Measurements from ENCODE around the gene ZNF599.
"Not testable (repeated sequence)": the region's sequence is repeated elsewhere in the genome, so short reads cannot be mapped to it uniquely, and the experiment has no call there.

ZNF599 gene

DNA sequence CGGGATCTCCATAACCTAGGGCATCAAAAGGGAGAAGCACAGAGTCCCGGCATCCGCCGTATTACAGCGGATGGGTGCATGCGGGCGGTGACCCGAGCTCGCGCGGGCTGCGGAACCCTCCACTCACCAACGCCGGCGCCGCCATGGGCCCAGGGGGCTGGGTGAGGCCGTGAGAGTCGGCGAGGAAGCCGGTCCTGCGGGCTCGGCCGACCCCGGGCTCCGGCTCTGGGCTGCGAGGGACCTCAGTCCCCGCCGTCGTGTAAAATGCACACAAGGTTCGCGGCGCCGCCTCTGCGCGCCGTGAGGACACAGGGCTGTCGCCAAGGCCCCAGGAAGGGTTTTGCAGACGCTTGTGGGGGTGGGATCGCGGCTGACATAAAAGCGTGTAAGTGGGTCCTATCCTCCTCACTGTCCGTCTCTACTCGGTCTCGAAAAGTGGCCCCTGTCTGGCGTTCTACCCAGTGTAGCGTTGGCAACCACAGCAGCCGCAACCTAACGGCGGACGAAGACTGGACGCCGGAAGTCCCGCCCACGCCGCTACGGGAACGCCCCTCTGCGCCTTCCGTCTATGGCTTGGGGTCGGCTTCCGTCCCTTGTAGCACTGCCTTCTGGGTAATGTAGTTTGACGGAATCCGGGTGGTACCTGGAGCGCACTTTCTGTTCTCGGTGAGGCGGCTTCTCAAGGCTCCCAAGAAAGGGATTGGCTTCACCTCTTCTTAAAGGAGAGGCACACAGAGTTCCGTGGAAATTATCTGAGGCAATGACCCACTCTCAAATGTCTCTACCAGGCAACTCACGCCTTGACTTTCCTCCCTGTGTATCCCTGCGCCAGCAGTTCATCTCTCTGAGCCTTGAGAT is at the start of gene ZNF599:
Gene ZNF599, minus strand, starts transcription at position 519 of the 858 bp plus-strand sequence. Its CDS starts 374 bp downstream, at position 145.
- peak; percentile 85 for DNase-seq
- peaks cover 20 to 26% of the 10 kb centered on the region in 2 donors for H3K27me3 Mint-ChIP-seq

DNA sequence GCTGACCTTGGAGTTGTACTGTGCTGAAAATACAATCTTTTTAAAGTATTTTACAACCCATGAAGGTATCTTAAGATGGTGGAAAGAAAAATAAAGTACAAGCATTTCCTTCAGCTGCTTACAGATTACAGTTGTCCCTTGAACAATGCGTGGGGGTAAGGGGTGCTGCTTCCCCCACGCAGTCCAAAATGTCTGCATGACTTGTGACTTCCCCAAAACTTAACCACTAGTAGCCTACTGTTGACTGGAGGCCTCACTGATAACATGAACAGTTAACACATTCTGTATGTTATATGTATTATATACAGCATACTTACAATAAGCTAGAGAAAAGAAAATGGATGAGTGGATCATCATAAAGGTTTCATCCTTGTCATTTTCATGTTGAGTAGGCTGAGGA is 45.3 kb upstream of the ZNF599 start:
- Mint-ChIP-seq H3K27ac (no peak overlapping the region), H3K36me3 (peaks cover 5 to 16% of the 10 kb centered on the region in 2 donors), H3K27me3 (peaks cover 0 to 17% of the 10 kb centered on the region in 2 donors), H3K4me3 (no peak overlapping the region), H3K9me3 (peaks cover 0 to 1% of the 10 kb centered on the region in 2 donors), H3K4me1 (peaks cover 0 to 4% of the 10 kb centered on the region in 2 donors)
- no peak for ATAC-seq (replicated peaks)
- no peak for DNase-seq

More for the DNA sequence above, at the start of gene ZNF599:
- peaks cover 12 to 31% of the 10 kb centered on the region in 2 donors for H3K36me3 Mint-ChIP-seq
- H3K4me3 Mint-ChIP-seq, result peak within 1 kb of the TSS; percentile 89 to 91
- H3K9me3 Mint-ChIP-seq, result peaks cover 9 to 10% of the 10 kb centered on the region in 2 donors
- peaks cover 14% of the 10 kb centered on the region in 2 donors for H3K4me1 Mint-ChIP-seq
- ATAC-seq (replicated peaks), result peak; percentile 99
- H3K27ac Mint-ChIP-seq, result peak within 1 kb of the TSS; percentile 88

DNA sequence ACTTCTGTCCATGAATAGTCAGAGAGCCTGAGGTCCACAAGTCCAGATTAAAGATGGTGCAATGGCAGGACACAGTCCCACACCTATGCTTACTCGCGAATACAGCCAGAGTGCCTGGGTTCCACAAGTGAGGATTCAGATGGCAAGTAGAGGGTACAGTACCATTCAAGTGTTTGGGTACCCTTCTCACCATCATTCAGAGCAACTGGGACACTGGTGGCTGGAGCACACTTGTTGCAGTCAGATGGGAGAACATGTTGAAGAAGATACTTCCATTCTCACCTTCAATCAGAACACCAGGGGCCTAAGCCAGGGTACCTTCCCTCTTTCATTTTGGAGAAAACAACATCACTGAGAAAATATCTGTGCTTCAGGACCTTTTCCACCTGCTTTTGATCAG is 43.7 kb upstream of the ZNF599 start:
- peaks cover 0 to 1% of the 10 kb centered on the region in 2 donors for H3K9me3 Mint-ChIP-seq
- H3K27me3 Mint-ChIP-seq, result peaks cover 0 to 17% of the 10 kb centered on the region in 2 donors
- peaks cover 0 to 8% of the 10 kb centered on the region in 2 donors for H3K4me1 Mint-ChIP-seq
- H3K36me3 Mint-ChIP-seq, result peaks cover 5 to 16% of the 10 kb centered on the region in 2 donors
- no peak for ATAC-seq (replicated peaks)
- no peak for DNase-seq
- H3K4me3 Mint-ChIP-seq, result no peak overlapping the region
- H3K27ac Mint-ChIP-seq, result no peak overlapping the region

DNA sequence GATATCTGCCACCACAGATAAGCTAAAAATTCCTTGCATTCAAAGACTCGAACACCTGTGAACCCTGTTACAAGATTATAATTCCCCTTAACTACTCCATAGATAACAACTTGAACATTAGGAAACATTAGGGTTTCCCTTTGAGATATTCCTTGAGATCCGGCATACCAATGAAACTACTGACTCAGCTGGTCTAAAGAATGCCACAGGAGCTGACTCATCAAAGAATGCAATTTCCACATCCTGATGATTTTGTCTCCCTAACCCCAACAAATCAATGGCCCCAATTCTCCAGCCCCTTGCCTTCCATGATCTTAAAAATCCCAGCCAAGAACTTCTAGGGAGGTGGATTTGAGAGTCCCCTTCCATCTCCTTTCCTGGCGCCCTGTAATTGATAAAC is 35.6 kb upstream of the ZNF599 start:
- peaks cover 0 to 10% of the 10 kb centered on the region in 2 donors for H3K4me1 Mint-ChIP-seq
- DNase-seq, result no peak
- H3K9me3 Mint-ChIP-seq, result peaks cover 18% of the 10 kb centered on the region in 2 donors
- H3K27ac Mint-ChIP-seq, result no peak overlapping the region
- peaks cover 0 to 6% of the 10 kb centered on the region in 2 donors for H3K36me3 Mint-ChIP-seq
- H3K27me3 Mint-ChIP-seq, result peaks cover 4 to 33% of the 10 kb centered on the region in 2 donors
- H3K4me3 Mint-ChIP-seq, result no peak overlapping the region
- no peak for ATAC-seq (replicated peaks)

DNA sequence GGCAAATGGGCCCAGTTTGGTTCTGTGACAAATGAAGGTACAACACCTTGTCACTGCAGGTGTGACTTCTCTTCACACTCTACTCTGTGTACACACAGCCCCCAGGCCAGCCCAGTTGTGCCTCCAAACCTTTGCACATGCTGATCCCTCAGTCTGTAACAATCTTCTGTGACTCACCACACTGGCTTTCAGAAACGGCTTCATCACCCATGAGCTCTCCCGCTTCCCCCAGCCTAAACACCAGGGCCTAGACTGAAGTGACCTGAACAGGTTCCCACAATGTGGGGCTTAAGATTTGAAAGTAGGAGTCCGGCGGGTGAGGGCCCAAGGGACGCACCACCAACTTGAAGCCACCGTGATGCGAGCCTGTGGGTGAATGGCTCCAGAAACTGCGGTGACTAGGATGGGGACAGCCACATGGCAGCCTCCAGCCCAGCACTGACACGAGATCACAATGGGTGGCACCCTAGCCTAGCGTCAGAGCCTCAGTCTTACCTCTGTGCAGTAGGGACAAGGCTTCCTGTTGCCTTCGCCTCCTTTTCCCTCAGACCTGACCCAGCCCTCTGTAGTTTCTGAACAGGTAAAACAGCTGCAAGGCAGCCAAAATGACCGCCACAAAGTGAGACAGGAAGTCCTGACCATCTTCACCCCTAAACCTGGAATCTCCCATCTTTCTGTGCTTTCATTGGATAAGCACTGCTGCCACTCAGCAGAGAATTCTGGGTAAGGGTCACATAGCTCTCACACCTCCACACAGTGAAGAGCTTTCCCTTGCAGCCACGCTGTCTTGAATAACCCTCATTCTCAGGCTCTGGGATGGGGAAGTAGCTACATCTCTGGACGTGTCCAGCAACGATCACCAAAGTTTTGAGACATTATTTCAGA is 34.2 kb upstream of the ZNF599 start:
- peaks cover 0 to 3% of the 10 kb centered on the region in 2 donors for H3K4me1 Mint-ChIP-seq
- peaks cover 9 to 33% of the 10 kb centered on the region in 2 donors for H3K27me3 Mint-ChIP-seq
- peaks cover 18% of the 10 kb centered on the region in 2 donors for H3K9me3 Mint-ChIP-seq

DNA sequence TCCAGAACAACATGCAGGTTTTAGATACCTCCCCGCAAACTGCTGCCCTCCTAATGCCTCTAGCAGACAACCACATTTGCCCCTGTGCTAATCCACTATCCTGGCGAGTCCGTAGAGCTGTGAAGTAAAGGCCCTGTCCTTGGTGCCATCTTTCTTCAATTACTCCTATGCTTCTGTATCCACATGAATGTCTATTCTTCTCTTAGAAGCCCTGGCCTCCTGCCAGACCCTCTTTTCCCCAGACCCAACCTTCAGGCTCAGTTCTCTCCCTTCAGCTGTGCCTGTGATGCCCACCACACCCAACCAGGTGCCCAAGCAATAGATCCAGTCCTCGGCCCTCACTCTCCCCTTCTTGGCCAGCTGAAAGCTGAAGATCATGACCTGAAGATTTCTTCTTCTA is 31.1 kb upstream of the ZNF599 start:
- H3K4me1 Mint-ChIP-seq, result no peaks in the 10 kb centered on the region
- H3K9me3 Mint-ChIP-seq, result peaks cover 11 to 12% of the 10 kb centered on the region in 2 donors
- no peak overlapping the region for H3K27ac Mint-ChIP-seq
- no peak for ATAC-seq (replicated peaks)
- peaks cover 13 to 24% of the 10 kb centered on the region in 2 donors for H3K27me3 Mint-ChIP-seq
- no peak for DNase-seq
- H3K4me3 Mint-ChIP-seq, result no peak overlapping the region
- H3K36me3 Mint-ChIP-seq, result peaks cover 8% of the 10 kb centered on the region in 2 donors

More for the DNA sequence above, 34.2 kb upstream of the ZNF599 start:
- Mint-ChIP-seq H3K36me3 (peaks cover 3 to 6% of the 10 kb centered on the region in 2 donors), H3K4me3 (no peak overlapping the region), H3K27ac (no peak overlapping the region)
- ATAC-seq (replicated peaks), result no peak
- DNase-seq, result no peak

- not testable (repeated sequence) for H3K27ac Mint-ChIP-seq; H3K4me3 Mint-ChIP-seq; H3K4me1 Mint-ChIP-seq; ATAC-seq (replicated peaks); H3K27me3 Mint-ChIP-seq; H3K36me3 Mint-ChIP-seq; H3K9me3 Mint-ChIP-seq; DNase-seq
Measured at GRCh38 chr19:34796953-34797352, 23.9 kb upstream of the ZNF599 start.

- no peak overlapping the region for H3K4me3 Mint-ChIP-seq
- peaks cover 0 to 5% of the 10 kb centered on the region in 2 donors for H3K4me1 Mint-ChIP-seq
- peaks cover 4 to 12% of the 10 kb centered on the region in 2 donors for H3K27me3 Mint-ChIP-seq
- H3K9me3 Mint-ChIP-seq, result peaks cover 0 to 7% of the 10 kb centered on the region in 2 donors
- H3K36me3 Mint-ChIP-seq, result no peaks in the 10 kb centered on the region
- ATAC-seq (replicated peaks) (no peak), DNase-seq (no peak)
- H3K27ac Mint-ChIP-seq, result no peak overlapping the region
Measured at GRCh38 chr19:34794066-34794960, 21.3 kb upstream of the ZNF599 start.

DNA sequence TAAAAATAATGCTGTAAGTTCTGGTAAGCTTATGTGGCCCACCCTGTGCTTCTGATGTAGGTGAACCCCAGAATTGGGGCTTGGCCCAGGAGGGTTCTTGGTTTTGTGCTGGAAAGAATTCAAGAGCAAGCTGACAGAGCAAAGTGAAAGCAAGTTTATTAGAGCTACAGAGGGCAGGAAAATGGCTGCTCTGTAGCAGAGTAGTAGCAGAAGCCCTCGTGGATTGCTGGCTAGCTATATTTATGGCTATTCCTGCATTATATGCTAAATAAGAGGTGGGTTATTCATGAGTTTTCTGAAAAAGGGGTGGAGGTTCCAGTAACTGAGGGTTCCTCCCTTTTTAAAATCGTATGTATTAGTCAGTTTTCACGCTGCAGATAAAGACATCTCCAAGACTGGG is 20.6 kb upstream of the ZNF599 start:
- H3K9me3 Mint-ChIP-seq, result peaks cover 0 to 4% of the 10 kb centered on the region in 2 donors
- no peak overlapping the region for H3K4me3 Mint-ChIP-seq
- H3K27me3 Mint-ChIP-seq, result peaks cover 4 to 7% of the 10 kb centered on the region in 2 donors
- H3K27ac Mint-ChIP-seq, result no peak overlapping the region
- H3K36me3 Mint-ChIP-seq, result no peaks in the 10 kb centered on the region
- peaks cover 0 to 5% of the 10 kb centered on the region in 2 donors for H3K4me1 Mint-ChIP-seq
- ATAC-seq (replicated peaks), result no peak
- no peak for DNase-seq

- Mint-ChIP-seq H3K4me3 (no peak overlapping the region), H3K9me3 (no peaks in the 10 kb centered on the region), H3K4me1 (peaks cover 0 to 2% of the 10 kb centered on the region in 2 donors), H3K36me3 (no peaks in the 10 kb centered on the region), H3K27ac (no peak overlapping the region), H3K27me3 (peaks cover 3 to 6% of the 10 kb centered on the region in 2 donors)
- DNase-seq (no peak), ATAC-seq (replicated peaks) (no peak)
Measured at GRCh38 chr19:34788074-34788473, 15.1 kb upstream of the ZNF599 start.

GRCh38 chr19:34787059-34787824 is 14.2 kb upstream of the ZNF599 start:
- ATAC-seq (replicated peaks), result no peak
- H3K4me1 Mint-ChIP-seq, result no peaks in the 10 kb centered on the region
- H3K36me3 Mint-ChIP-seq, result no peaks in the 10 kb centered on the region

DNA sequence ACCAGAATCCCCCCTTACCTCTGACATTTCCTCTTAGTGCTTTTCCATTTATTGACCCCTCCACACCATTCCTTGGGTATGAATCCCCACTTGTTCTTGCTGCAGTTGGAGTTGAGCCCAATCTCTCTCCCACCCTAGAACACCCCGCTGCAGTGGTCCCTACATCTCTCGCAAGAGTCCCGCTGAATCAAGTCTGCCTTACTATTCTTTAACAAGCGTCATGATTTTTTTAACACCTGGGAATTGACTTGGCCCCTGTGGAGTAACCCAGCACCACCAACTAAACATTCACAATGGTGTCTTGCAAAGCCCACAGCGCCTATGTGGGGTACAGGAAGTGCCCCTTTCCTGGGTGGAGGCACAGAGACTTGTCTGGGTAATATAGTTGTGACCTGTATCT is 13.2 kb upstream of the ZNF599 start:
- no peak for ATAC-seq (replicated peaks)
- H3K27me3 Mint-ChIP-seq, result peaks cover 0 to 14% of the 10 kb centered on the region in 2 donors

More at GRCh38 chr19:34787059-34787824, 14.2 kb upstream of the ZNF599 start:
- DNase-seq, result no peak
- no peaks in the 10 kb centered on the region for H3K9me3 Mint-ChIP-seq
- H3K4me3 Mint-ChIP-seq, result no peak overlapping the region
- H3K27ac Mint-ChIP-seq, result no peak overlapping the region
- H3K27me3 Mint-ChIP-seq, result peaks cover 0 to 6% of the 10 kb centered on the region in 2 donors

DNA sequence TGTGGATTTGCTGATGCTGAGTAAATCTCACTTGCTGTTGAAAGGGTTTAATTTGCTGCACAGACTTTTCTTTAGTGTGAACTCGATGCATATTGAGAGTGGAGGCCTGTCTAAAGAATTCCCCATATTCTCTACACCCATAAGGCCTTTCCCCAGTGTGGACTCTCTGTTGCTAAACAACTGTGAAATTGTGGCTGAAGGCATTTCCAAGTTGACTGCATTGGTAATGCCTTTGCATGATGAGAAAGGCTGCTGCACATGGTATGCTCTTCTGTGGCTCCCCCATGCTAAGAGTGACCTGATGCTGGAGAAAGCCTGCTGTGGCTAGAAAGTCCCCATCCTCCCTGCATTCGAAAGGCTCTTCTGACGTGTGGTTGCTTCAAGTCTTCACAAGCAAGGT is 6.6 kb upstream of the ZNF599 start:
- H3K4me3 Mint-ChIP-seq, result no peak overlapping the region
- DNase-seq (no peak), ATAC-seq (replicated peaks) (no peak)
- peaks cover 7 to 13% of the 10 kb centered on the region in 2 donors for H3K9me3 Mint-ChIP-seq
- H3K27ac Mint-ChIP-seq, result no peak overlapping the region
- no peaks in the 10 kb centered on the region for H3K4me1 Mint-ChIP-seq
- H3K36me3 Mint-ChIP-seq, result peaks cover 0 to 4% of the 10 kb centered on the region in 2 donors
- peaks cover 20 to 50% of the 10 kb centered on the region in 2 donors for H3K27me3 Mint-ChIP-seq

More for the DNA sequence above, 13.2 kb upstream of the ZNF599 start:
- H3K27ac Mint-ChIP-seq, result no peak overlapping the region
- no peaks in the 10 kb centered on the region for H3K4me1 Mint-ChIP-seq
- H3K4me3 Mint-ChIP-seq, result no peak overlapping the region
- no peak for DNase-seq
- no peaks in the 10 kb centered on the region for H3K9me3 Mint-ChIP-seq
- no peaks in the 10 kb centered on the region for H3K36me3 Mint-ChIP-seq
